Measurements from ENCODE around the gene ARL11. TPM values are rescaled to one million over a fixed set of nuclear protein-coding genes. Genes with fewer than 3 reads are reported as not detected.
"Not testable (repeated sequence)": the region's sequence is repeated elsewhere in the genome, so short reads cannot be mapped to it uniquely, and the experiment has no call there.

The ARL11 gene
- total RNA-seq, 4 donors from 2014 or later: 0.16 to 0.55 (median 0.28) TPM

GRCh38 chr13:49597043-49597641 is 31.2 kb upstream of the ARL11 start:
- no peak for TF ChIP-seq CTCF (IDR thresholded peaks at IDR 0.05)
- TF ChIP-seq POLR2A (IDR thresholded peaks at IDR 0.05): no peak
- no peak for TF ChIP-seq EP300 (IDR thresholded peaks at IDR 0.05)
- TF ChIP-seq POLR2AphosphoS5 (IDR thresholded peaks at IDR 0.05): no peak
- no peak for DNase-seq (ENCODE audit: low spot score in 2 of 2)
- 86% methylated on average over 11 of the region's 11 CpGs for WGBS

GRCh38 chr13:49602005-49602404 is 26.3 kb upstream of the ARL11 start:
- Histone ChIP-seq H3K4me3 (no peak overlapping the region), H3K9me3 (no peaks in the 10 kb centered on the region), H3K36me3 (no peaks in the 10 kb centered on the region), H3K27me3 (no peaks in the 10 kb centered on the region), H3K4me1 (no peaks in the 10 kb centered on the region), H3K27ac (no peak overlapping the region)
- WGBS: 73% methylated on average over 1 of the region's 1 CpG
- TF ChIP-seq POLR2AphosphoS5 (IDR thresholded peaks at IDR 0.05) (no peak), CTCF (IDR thresholded peaks at IDR 0.05) (no peak), POLR2A (IDR thresholded peaks at IDR 0.05) (no peak), EP300 (IDR thresholded peaks at IDR 0.05) (no peak)
- no peak for DNase-seq (ENCODE audit: low spot score in 2 of 2)

More at GRCh38 chr13:49597043-49597641, 31.2 kb upstream of the ARL11 start:
- H3K27me3 ChIP-seq: no peaks in the 10 kb centered on the region
- H3K9me3 ChIP-seq: no peaks in the 10 kb centered on the region
- no peak overlapping the region for H3K4me3 ChIP-seq
- H3K4me1 ChIP-seq: no peaks in the 10 kb centered on the region
- H3K27ac ChIP-seq: no peak overlapping the region
- H3K36me3 ChIP-seq: no peaks in the 10 kb centered on the region

- H3K9me3 ChIP-seq; H3K27me3 ChIP-seq; H3K4me1 ChIP-seq; H3K4me3 ChIP-seq; H3K36me3 ChIP-seq; H3K27ac ChIP-seq; DNase-seq (ENCODE audit: low spot score in 2 of 2): not testable (repeated sequence)
- WGBS: 93% methylated on average over 7 of the region's 7 CpGs
Observed at GRCh38 chr13:49602615-49603014, 25.7 kb upstream of the ARL11 start.

GRCh38 chr13:49604570-49604969 is 23.7 kb upstream of the ARL11 start:
- no peak overlapping the region for H3K27ac ChIP-seq
- no peaks in the 10 kb centered on the region for H3K27me3 ChIP-seq
- WGBS: 49% methylated on average over 5 of the region's 5 CpGs
- H3K9me3 ChIP-seq: no peaks in the 10 kb centered on the region
- TF ChIP-seq CTCF (IDR thresholded peaks at IDR 0.05) (no peak), EP300 (IDR thresholded peaks at IDR 0.05) (no peak), POLR2A (IDR thresholded peaks at IDR 0.05) (no peak), POLR2AphosphoS5 (IDR thresholded peaks at IDR 0.05) (no peak)
- no peak for DNase-seq (ENCODE audit: low spot score in 2 of 2)
- no peaks in the 10 kb centered on the region for H3K4me1 ChIP-seq
- no peaks in the 10 kb centered on the region for H3K36me3 ChIP-seq
- no peak overlapping the region for H3K4me3 ChIP-seq

DNA sequence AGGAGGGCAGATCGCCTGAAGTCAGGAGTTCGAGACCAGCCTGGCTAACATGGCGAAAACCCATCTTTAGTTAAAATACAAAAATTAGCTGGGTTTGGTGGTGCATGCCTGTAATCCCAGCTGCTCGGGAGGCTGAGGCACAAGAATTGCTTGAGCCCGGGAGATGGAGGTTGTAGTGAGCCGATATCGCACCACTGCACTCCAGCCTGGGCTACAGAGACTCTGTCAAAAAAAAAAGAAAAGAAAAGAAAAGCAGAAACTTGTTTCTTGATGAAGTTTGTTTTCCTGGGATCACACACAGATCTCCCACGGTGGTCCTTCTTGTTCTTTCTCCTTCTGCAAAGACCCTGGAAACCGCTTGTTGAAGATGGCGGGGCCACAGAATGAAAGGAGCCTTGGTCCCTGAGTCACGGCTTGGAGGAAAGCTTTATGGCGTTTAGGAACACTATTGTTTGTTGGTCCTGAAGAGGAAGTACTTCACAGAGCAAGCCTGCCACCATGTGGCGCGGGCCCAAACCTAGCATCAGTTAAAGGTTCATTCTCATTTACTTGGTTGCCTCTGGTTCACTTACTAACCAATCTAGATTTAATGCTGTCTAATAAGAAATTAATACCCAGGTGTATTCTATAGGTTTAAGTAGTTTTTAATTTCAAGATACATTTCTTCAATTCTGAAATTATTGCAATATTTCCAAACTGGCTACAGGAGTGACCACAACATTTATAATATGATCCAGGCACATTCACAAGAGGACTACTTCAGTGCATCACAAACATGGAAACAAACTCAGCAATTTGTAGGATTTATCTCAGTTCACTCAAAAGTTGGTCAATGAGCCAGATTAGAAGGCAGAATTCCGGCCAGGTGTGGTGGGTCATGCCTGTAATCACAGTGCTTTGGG is 21.3 kb upstream of the ARL11 start:
- WGBS: 34% methylated on average over 15 of the region's 15 CpGs
- no peaks in the 10 kb centered on the region for H3K9me3 ChIP-seq
- H3K27me3 ChIP-seq: no peaks in the 10 kb centered on the region
- peak overlapping the region; percentile 38 for H3K4me3 ChIP-seq
- no peaks in the 10 kb centered on the region for H3K36me3 ChIP-seq
- DNase-seq (ENCODE audit: low spot score in 2 of 2): peak; percentile 89 to 91
- H3K4me1 ChIP-seq: no peaks in the 10 kb centered on the region
- H3K27ac ChIP-seq: no peak overlapping the region
- TF ChIP-seq CTCF (IDR thresholded peaks at IDR 0.05) (peak; percentile 62 to 70), POLR2A (IDR thresholded peaks at IDR 0.05) (no peak), POLR2AphosphoS5 (IDR thresholded peaks at IDR 0.05) (no peak)

All from suprapubic skin (tissue), 4 donors.